Stimulated activated CD8-positive, alpha-beta memory T cell treated with anti-CD3 and anti-CD28 coated beads, Interleukin-15, amount 100 ng/mL, for 4 hours (primary cell): ENCODE data around the gene SSTR5.

Source experiments
- DNase-seq, 2 donors: peaks; one replicate each; pipeline ENCODE4 v3.0.0-alpha.2; 2020; ENCODE audit warnings: low read depth in 2 of 2

The SSTR5 gene

DNA sequence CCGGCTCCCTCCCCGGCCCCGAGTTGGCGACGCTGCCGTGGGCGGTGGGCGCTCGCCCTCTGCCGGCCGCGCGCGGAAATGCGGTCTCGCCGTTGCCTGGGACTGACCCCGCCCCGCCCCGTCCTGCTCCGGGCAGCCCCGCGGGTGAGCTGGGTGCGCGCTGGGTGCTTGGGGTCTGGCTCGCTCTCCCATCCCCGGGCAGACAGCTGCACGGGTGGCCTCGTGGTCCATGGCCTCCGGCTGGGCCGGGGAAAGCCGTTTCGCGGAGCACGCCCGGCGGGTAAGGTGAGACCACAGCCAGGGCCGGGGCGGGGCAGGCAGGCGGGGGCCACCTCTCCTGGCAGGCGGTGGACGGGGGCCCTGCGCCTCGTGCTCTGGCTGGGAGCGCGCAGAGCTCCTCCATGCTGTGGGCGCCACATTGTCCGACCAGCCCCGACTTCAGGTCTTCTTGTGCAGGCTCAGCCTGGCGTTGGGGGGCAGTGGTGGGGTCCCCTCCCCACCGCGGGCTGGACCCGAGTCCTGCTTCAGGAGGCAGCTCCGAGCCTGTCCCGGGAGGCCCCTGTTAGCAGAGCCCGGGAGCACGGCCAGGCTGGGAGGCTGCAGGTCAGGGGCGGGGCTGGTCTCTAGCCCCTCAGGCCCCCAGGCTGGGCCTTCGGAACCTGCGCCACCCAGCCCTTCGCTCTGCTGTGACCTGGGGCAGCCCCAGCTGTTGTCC is 30.5 kb downstream of the SSTR5 start:
- DNase-seq, result peak; percentile 16 to 29

DNA sequence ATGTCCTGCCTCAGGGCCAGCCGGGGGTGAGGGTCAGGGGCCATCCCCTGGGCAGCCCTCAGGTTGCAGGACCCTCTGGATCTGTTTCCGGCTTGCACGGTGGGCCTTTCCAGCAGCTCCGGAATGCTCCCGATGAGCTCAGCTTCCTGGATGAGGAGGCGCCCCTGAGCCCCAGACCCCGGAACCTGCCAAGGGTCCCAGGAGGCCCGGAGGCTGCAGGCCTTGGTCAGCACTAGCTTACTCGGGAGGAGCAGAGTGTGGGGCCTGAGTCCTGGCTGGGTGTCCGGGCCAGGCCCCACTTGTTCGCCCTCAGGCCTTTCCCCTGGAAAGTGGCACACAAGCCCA is 31.1 kb downstream of the SSTR5 start:
- no peak for DNase-seq

DNA sequence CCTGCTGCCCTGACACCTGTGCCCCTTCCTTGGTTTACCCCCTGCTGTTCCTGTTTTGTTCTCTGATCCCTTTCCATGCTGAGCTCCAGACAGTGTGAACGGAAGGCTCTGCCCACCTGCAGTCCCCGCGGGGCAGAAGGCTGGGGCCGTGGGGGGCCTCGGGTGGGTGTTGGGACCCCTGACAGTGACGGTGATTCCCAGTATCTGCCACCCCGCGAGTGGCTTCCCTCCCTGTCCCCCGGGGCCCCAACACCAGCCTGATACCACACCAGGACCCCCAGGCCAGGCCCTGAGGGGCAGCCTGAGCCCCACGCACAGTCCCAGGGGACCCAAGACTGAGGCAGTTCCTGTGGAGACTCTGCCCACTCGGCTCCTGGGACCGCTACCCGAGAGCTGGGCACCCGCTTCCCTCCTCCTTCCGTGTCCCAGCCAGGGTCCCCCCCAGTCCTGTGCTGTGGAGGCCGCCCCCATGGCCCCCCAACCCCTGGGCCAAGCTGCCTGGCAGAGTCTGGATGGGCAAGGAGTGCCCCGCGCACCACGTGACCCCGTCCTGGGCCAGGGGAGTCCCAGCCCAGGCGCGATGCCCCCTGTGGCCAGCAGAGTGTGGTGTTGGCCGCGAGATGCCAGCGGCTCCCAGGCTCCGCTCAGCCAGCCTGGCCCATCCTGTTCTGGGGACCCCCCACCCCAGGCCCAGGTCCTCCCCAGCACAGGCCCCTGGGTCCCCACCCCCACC is 33.5 kb downstream of the SSTR5 start:
- peak in 1 of 2 donors; percentile 12 for DNase-seq

DNA sequence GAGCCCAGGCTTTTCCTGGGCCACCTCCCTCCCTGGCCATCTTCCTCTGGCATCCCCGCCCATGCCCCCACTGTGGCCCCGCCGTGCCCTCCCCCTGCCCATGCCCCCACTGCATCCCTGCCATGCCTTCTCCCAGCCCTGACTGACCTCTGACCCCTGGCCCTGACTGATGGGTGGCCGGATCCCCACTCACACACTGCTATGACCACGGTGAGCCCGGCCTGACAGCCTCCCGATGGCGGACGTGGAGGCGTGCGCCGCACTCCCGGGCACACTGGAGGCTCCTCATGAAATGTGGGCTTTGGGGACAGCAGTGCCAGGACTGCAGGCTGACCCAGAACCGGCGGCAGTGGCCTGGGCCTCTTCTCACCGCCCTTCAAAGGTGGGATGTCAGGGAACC is 34.1 kb downstream of the SSTR5 start:
- no peak for DNase-seq

DNA sequence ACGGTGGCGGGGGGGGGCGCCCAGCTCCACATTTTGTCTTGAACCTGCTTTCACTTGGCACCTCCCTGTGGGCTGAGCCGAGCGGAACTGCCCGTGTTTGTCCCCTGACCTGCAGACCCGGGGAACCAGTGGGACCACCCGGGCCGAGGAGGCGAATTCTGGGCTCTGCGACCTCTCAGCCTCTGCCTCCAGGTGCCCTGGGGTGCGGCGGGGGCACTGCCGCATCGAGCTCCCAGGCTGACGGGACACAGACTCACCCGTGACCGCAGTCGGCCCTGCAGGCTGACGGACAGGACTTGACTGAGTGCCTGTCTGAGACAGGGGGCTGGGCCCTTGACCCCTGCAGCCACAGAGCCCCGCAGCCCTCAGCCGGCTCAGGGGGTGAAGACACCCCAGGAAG is 34.6 kb downstream of the SSTR5 start:
- DNase-seq, result no peak

DNA sequence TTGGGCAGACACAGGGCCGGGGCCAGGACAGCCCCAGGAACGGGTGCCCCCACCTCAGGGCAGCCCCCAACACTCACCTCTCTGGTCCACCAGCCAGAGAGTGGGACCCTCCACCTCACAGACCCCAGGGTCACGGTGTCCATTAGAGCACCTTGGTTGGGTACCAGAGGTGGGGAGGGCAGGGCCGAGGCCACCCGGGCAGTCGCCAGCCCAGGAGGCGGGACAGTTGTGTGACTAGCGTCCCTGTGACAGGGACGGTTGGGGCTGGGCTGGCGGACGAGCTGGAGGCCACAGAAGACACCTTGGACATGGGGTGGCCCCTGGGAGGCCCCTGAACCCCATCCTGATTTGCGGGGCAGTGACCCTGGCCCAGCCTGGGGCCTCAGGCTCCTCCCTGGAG is 35.2 kb downstream of the SSTR5 start:
- no peak for DNase-seq

DNA sequence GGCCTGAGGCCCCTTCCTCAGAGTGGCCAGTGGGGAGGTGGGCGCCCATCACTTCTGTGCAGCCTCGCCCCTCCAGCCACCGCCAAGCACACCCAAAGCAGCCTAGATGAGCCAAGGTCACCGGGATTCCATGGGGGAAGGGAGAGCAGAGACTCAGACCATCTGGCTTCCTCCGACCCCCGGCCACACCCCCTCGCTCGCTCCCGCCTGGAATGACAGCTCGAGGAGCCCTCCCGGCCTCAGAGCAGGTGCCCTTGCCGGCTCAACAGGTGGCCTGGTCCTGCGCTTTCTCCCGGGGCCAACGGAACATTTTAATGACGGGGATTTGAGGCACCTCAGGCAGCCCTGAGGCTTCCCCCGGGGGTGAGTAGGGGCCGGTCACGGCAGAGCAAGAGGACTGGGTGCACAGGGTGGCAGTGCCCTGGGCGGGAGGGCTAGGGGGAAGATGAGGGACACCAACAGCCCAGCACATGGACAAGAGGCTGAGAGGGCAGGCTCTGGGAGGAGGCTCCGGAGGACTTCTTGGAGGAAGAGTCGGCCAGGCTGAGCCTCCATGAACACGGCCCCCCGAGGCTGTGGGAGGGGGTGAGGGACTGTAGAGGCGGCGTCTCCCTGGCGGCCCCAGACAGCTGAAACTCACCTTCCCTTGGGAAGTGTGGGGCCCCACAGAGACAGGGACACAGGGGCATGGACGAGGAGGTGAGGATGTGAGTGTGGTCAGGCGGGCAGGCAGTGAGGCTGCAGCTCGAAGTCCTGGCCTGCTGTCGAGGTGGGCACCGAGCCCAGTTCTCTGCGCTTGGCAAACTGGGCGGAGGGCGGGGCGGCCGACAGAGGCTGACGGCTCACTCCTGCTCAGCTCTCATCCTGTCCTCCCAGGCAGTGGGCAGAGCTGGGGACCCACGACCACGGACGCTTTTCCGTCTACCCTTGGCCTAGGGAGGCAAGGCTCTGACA is 36.0 kb downstream of the SSTR5 start:
- no peak for DNase-seq

DNA sequence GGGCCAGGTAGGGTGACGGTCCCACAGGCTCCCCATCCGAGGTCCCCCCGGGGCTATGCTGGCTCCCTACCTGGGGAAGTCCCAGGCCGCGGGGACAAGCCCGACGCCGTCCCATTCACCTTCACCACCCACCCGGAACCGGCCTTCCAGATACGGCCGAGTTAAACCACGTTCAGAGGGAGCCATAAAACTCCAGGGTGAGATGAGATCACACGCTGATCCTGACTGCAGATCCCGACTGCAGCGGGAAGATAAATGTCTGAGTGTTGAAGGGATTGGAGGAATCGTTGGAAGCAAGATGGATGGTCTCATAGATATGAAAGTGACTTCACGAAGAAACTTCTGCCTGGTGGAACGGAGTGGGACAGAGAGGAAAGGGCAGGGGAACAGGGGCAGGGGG is 37.1 kb downstream of the SSTR5 start:
- DNase-seq, result no peak

DNA sequence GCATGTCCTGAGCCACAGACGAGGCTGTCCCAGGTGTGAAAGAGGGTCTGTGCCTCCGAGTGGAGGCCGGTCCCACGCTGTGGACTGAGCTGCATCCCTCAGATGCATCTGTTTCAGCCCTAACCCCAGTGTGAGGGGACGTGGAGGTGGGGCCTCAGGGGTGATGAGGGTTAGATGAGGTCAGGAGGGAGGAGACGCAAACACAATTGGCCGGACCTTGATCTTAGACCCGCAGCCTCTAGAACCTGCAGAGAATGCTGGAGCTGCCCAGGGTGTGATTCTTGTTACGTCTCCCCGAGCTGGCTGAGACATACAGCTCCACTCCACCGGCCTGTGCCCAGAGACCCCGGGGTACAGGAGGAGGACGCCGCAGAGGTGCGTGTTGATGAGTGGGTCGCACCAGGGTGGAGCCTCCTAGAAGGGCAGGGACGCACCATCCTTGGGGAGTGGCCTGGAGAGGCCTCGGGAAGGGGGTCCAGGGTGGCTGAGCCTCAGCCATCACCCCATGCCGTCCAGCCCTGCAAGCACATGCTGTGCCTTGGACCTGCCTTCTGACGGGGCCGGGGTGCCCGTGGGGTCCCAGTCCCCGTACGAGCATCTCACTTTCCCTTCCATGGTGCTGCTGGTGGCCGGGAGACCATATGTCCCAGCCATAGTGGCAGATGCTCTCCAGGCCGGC is 40.1 kb downstream of the SSTR5 start:
- no peak for DNase-seq

DNA sequence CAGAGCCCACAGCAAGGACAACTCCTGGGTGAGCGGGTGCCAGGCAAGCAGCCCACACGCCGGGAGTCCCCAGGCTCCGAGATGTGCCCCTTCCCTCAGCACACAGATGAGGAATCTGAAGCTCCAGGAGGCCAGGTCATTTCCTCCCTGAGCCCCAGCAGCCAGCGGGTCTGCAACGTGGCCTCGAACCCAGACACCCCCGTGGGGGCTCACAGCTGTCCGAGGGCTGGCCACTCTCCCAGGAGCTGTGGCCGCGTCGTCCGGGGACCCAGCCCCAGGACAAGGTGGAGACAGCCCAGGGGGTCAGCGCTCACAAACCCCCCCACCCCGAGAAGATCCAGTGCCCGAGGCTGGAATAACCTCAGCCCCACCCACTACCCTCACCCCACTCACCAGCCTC is 40.9 kb downstream of the SSTR5 start:
- no peak for DNase-seq

DNA sequence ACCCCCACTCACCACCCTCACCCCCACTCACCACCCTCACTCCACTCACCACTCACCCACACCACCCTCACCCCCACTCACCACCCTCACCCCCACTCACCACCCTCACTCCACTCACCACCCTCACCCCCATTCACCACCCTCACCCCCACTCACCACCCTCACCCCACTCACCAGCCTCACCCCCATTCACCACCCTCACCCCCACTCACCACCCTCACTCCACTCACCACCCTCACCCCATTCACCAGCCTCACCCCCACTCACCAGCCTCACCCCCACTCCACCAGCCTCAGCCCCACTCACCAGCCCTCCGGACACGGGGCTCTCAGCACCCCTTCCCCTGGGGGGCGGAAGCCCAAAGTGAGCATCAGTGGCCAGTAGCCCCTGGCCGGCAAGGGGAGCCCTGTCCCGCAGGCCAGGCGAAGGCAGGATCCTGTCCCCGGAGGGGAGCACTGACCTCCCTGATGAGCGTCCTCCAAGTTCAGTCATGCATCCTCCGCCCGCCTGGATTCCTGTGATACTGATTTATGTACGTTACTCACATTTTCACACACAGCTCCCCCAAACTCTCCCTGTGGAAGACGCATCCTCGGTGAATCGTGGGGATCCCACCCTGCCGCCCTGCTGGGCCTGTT is 41.5 kb downstream of the SSTR5 start:
- DNase-seq, result no peak

DNA sequence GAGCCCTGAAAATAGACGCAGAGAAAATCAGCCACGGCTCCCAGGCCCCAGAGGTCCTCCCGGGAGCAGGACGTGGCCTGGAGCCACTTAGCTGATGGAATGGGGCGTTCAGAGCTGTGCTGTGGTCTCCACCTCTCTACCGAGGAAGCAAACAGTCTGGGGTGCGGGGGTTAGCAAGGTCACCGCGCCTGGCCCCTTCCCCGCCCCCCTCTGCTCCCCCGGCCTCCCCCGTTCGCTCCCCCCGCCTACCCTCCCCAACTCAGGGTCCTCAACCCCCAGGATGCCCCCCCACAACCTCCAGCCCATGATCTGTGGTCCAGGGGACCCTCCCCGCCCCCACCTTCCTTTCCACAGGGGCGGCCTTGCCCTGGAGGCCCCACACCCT is 44.1 kb downstream of the SSTR5 start:
- DNase-seq, result no peak

DNA sequence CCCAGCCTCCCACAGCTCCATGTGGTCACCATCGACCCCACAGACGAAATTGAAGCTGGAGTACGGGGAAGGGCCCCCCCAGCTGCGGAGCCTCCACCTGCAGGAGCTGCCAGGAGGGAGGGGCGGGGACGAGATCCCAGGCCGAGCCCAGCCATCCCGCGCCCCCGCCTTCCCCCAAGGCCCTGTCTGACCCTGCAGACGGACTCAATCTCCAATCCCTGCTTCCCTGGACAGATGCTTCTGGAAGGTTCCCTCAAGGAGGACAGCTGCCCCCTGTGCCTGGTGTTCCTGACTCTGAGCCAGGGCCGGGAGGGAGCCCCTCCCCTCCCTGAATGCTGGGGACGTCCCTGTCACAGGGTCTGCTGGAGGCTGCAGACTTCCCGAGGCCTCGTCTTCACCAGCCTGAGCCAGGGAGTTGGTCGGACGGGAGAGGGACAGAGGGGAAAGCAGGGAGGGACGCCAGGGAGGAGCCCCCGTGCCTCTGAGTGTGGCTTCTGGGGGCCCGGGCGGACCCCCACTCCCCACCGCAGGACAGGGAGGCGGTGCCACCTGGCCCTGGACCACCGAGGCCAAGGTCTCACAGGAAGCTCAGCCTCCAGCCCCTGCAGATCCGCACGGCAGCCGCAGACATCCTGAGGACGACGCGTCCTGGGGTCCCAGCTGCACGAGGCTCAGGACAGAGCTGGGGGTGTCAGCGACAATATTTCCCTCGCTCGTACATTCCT is 44.8 kb downstream of the SSTR5 start:
- DNase-seq, result no peak

DNA sequence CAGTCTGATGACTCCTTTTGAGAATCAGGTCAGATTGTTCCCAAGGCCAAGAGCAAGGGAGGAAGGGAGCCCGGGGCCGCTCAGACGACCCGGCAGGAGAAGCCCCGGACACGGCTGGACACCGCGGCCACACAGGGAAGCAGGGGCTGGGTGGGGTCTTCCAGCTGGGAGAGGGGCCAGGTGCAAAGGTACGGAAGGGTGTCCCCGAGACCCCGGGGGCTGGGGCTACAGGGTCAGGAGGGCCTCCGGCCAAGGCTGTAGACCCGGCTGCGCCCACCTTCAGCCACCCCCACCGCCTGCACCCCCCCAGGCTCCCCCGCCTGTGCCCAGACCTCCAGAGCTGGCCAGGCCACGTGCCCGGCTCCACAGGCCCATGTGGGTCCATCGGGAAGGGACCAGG is 45.4 kb downstream of the SSTR5 start:
- no peak for DNase-seq

DNA sequence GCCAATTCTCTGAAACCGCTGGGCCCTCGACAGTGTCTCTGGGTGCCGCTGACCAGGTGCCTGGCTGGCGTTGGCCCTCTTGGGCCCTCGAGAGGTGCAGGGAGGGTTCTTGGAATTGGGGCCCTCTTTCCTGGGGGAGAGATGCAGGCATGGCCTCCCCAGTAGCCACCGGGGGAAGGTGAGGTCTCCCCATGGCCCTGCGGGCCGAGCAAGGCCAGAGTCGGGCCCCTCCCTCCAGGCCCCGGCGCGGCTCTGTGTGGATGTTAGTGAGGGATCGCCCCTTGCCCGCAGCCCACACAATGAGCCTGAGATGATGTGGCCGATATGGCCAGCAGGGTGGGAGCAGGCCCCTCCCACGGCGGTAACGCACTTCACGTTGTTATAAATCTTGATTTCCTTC is 46.6 kb downstream of the SSTR5 start:
- DNase-seq, result no peak

DNA sequence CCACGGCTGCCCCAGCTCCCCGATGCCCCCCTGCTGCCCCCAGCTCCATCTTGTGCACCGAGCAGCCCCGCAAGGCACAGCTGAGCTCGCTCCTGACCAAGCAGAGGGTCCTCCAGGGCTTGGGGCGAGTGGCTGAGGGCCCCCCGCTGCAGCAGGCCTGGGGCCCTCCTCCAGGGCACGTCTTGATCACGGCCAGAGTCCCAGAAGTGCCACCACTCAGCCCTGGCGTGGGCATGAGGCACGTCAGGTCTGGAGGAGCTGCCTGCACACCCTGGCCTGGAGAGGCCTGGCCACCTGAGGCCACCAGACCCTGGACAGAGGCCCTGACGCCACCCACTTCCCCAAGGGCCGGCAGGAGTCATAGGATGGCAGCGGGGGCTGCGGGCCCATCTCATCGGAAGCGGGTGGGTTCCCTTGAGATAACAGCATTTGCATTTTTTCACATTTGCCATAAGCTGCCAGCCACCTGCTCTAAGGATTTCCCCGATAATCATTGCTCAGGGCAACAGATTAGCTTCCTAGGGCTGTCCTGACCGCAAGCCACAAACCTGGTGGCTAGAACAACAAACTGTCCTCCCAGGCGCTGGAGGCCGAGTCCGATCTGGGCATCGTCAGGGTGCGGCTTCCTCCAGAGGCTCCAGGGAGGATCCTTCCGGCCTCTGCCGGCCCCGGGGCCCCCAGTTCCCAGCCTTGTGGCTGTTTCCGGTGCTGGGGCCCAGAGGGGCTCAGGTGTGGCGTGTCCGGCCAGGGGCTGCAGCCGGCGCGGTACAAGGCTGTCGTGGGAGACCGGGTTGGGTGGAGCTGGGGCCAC is 47.4 kb downstream of the SSTR5 start:
- DNase-seq, result no peak

DNA sequence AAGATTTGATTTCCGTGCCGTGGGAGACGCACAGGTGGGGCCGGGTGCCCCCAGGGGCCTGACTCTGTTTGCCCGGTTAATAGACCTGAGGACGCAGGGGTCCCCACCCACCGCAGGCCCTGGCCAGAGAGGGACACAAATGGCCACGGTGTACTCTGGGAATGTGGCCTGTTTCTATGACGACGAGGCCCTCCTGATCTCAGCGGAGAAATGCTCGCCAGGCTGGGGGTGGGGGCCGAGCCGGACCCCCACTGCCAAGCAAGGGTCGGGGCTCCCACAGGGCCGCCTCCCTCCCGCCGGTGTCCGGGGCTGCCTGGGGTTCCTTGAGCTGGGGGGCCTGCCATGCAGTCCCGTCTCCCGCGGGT is 48.0 kb downstream of the SSTR5 start:
- no peak for DNase-seq

DNA sequence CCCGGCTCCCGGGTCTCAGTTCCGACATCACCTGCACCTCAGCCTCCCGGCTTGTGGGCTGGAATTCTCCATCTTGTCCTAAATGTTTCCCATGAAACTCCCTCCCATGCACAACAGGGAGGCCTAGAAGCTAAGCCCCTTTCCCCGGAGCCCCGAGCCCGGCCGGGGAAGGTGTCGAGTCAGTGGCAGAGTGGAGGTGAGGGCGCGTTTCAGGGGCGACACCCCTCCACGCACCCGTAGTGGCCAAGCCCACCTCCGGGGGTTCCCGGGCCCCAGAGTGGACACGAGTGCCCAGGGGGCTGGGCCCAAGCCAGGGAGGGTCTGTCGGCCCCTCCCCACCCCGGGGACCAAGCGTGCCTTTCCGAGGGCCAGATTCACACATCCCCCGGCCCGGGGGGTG is 48.5 kb downstream of the SSTR5 start:
- DNase-seq, result no peak

DNA sequence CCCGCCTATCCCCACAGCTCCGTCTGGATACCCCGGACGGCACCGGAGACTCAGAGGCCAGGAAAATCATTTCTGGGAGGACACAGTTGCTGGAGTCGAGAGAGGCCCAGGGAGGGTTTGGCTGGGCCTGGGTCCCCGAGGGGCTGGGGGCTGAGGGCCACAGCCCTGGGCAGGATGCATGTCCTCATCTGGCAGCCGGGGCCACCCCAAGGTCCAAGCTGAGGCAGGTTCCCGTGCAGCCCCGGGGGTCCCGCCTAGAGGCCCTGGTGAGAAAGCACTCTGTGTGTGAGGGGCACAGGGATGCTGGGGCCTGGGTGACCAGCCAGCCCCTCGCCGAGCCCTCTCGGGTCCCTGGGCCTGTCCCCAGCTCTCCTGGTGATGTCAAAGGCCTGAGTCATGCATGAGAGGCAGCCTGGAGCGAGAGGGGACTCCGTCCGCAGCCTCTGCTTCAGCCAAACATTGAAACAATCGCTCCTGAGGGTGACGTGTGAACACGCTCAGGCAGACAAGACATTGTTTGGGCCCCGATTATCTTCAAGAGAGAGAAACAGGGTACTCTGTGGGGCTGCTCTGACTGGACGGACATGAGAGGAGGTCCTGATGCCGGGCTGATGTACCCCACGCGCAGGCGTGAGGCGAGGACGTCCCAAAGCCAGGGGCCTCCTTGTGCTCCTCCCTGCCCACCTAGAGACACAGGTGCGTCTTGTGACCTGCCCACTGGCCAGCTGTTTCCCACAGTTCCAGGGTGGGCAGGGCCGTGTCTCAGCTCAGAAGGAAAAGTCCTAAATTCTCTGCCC is 49.3 kb downstream of the SSTR5 start:
- no peak for DNase-seq
